Neural cell (in vitro differentiated cells): ENCODE data around the gene KPNA1.

ENCODE experiments used
- POLR2AphosphoS5 ChIP-seq: IDR thresholded peaks from 2 replicates; pipeline ENCODE4 v1.6.1; 2012
- TF ChIP-seq, protein P1 (sequence below): fragments of 450-650 bp; IDR thresholded peaks from 2 replicates; pipeline ENCODE4 v1.5.1; 2014; ENCODE audit warnings: antibody characterized with exemption, mild to moderate bottlenecking, moderate library complexity; ENCODE audit not compliant: poor library complexity, severe bottlenecking

DNA sequence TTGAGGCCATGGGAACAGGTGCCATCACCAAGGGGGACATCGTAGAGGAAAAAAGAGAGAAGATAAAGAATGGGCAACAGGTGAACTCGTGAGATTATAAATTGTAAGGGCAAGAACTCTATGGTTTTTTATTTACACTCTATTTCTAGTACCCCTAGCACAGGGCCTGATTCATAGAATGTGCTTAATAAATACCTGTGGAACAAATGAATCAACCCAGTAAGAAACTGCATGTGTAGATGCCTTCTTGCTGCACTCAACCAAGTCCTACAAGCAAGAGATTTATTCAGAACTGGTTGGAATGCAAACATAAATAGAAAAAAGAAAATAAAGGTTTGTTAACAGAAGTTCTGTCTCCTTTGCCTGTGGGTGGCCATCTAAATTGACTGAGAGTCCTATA lies 18.7 kb upstream of the KPNA1 start:
- TF ChIP-seq, protein P1, sequence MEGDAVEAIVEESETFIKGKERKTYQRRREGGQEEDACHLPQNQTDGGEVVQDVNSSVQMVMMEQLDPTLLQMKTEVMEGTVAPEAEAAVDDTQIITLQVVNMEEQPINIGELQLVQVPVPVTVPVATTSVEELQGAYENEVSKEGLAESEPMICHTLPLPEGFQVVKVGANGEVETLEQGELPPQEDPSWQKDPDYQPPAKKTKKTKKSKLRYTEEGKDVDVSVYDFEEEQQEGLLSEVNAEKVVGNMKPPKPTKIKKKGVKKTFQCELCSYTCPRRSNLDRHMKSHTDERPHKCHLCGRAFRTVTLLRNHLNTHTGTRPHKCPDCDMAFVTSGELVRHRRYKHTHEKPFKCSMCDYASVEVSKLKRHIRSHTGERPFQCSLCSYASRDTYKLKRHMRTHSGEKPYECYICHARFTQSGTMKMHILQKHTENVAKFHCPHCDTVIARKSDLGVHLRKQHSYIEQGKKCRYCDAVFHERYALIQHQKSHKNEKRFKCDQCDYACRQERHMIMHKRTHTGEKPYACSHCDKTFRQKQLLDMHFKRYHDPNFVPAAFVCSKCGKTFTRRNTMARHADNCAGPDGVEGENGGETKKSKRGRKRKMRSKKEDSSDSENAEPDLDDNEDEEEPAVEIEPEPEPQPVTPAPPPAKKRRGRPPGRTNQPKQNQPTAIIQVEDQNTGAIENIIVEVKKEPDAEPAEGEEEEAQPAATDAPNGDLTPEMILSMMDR = no peak
- TF ChIP-seq POLR2AphosphoS5 = no peak
